Measurements from ENCODE around the gene AZIN2. TPM values are rescaled to one million over a fixed set of nuclear protein-coding genes. Genes with fewer than 3 reads are reported as not detected.

Gene AZIN2
- total and polyA plus RNA-seq, 2 of the 13 experiments (the other 11 are each of a cell fraction or from before 2014, with no cell fraction given) = 1.7 to 3.5 TPM

DNA sequence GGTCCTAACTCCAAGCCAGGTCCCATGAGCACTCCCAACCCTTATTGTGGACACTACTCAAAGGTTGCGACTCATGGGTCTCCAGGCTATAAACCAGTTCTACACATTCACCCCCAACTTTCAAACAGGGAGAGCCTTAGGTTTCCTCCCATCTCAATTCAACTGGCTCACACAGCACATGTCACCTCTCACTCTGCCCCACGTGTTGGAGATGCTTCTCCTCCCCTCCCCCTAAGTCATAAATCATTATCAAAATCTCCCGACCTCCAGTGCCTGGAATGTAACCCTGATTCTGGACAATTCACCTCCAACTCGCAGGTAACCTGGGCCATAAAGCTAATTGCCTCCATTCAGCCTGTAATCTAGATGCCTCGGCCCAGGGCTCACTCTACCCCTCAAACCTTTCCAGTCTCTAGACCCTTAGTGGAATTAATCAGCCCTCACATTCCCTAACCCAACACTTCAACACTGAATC is 44.9 kb upstream of the AZIN2 start (continued):
- TF ChIP-seq, protein P1, sequence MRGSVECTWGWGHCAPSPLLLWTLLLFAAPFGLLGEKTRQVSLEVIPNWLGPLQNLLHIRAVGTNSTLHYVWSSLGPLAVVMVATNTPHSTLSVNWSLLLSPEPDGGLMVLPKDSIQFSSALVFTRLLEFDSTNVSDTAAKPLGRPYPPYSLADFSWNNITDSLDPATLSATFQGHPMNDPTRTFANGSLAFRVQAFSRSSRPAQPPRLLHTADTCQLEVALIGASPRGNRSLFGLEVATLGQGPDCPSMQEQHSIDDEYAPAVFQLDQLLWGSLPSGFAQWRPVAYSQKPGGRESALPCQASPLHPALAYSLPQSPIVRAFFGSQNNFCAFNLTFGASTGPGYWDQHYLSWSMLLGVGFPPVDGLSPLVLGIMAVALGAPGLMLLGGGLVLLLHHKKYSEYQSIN (CRISPR knock-in tag; IDR thresholded peaks at IDR 0.05; ENCODE audit: borderline replicate concordance) = no peak
- TF ChIP-seq ELF3 (CRISPR knock-in tag; IDR thresholded peaks at IDR 0.05) (no peak), MBNL3 (CRISPR knock-in tag; conservative IDR thresholded peaks at IDR 0.05) (no peak), TOE1 (CRISPR knock-in tag; IDR thresholded peaks at IDR 0.05) (no peak), E2F5 (CRISPR knock-in tag; conservative IDR thresholded peaks at IDR 0.05) (no peak), POLR2A (IDR thresholded peaks at IDR 0.05; ENCODE audit: insufficient read depth in 1 of 2, low read depth in 2 of 2, low read length in 2 of 2) (peak in 1 of 2 experiments; percentile 20; a peak in 1 of 4 replicates), SAP130 (CRISPR knock-in tag; IDR thresholded peaks at IDR 0.05; ENCODE audit: low read depth) (peak; percentile 44), ZNF280D (CRISPR knock-in tag; IDR thresholded peaks at IDR 0.05) (no peak), ZBTB3 (CRISPR knock-in tag; IDR thresholded peaks at IDR 0.05; ENCODE audit: borderline replicate concordance, low read depth) (no peak), KDM2A (CRISPR knock-in tag; IDR thresholded peaks at IDR 0.05; ENCODE audit: borderline replicate concordance, low read depth) (no peak), GATAD2A (CRISPR knock-in tag; IDR thresholded peaks at IDR 0.05) (no peak), RXRB (CRISPR knock-in tag; IDR thresholded peaks at IDR 0.05; ENCODE audit: borderline replicate concordance) (no peak), HMG20B (CRISPR knock-in tag; conservative IDR thresholded peaks at IDR 0.05) (no peak)
- TF ChIP-seq, protein P2, sequence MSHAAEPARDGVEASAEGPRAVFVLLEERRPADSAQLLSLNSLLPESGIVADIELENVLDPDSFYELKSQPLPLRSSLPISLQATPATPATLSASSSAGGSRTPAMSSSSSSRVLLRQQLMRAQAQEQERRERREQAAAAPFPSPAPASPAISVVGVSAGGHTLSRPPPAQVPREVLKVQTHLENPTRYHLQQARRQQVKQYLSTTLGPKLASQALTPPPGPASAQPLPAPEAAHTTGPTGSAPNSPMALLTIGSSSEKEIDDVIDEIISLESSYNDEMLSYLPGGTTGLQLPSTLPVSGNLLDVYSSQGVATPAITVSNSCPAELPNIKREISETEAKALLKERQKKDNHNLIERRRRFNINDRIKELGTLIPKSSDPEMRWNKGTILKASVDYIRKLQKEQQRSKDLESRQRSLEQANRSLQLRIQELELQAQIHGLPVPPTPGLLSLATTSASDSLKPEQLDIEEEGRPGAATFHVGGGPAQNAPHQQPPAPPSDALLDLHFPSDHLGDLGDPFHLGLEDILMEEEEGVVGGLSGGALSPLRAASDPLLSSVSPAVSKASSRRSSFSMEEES (CRISPR knock-in tag; IDR thresholded peaks at IDR 0.05) = no peak
- TF ChIP-seq, protein P3, sequence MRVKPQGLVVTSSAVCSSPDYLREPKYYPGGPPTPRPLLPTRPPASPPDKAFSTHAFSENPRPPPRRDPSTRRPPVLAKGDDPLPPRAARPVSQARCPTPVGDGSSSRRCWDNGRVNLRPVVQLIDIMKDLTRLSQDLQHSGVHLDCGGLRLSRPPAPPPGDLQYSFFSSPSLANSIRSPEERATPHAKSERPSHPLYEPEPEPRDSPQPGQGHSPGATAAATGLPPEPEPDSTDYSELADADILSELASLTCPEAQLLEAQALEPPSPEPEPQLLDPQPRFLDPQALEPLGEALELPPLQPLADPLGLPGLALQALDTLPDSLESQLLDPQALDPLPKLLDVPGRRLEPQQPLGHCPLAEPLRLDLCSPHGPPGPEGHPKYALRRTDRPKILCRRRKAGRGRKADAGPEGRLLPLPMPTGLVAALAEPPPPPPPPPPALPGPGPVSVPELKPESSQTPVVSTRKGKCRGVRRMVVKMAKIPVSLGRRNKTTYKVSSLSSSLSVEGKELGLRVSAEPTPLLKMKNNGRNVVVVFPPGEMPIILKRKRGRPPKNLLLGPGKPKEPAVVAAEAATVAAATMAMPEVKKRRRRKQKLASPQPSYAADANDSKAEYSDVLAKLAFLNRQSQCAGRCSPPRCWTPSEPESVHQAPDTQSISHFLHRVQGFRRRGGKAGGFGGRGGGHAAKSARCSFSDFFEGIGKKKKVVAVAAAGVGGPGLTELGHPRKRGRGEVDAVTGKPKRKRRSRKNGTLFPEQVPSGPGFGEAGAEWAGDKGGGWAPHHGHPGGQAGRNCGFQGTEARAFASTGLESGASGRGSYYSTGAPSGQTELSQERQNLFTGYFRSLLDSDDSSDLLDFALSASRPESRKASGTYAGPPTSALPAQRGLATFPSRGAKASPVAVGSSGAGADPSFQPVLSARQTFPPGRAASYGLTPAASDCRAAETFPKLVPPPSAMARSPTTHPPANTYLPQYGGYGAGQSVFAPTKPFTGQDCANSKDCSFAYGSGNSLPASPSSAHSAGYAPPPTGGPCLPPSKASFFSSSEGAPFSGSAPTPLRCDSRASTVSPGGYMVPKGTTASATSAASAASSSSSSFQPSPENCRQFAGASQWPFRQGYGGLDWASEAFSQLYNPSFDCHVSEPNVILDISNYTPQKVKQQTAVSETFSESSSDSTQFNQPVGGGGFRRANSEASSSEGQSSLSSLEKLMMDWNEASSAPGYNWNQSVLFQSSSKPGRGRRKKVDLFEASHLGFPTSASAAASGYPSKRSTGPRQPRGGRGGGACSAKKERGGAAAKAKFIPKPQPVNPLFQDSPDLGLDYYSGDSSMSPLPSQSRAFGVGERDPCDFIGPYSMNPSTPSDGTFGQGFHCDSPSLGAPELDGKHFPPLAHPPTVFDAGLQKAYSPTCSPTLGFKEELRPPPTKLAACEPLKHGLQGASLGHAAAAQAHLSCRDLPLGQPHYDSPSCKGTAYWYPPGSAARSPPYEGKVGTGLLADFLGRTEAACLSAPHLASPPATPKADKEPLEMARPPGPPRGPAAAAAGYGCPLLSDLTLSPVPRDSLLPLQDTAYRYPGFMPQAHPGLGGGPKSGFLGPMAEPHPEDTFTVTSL (CRISPR knock-in tag; IDR thresholded peaks at IDR 0.05; ENCODE audit: borderline replicate concordance) = no peak
- TF ChIP-seq, protein P4, sequence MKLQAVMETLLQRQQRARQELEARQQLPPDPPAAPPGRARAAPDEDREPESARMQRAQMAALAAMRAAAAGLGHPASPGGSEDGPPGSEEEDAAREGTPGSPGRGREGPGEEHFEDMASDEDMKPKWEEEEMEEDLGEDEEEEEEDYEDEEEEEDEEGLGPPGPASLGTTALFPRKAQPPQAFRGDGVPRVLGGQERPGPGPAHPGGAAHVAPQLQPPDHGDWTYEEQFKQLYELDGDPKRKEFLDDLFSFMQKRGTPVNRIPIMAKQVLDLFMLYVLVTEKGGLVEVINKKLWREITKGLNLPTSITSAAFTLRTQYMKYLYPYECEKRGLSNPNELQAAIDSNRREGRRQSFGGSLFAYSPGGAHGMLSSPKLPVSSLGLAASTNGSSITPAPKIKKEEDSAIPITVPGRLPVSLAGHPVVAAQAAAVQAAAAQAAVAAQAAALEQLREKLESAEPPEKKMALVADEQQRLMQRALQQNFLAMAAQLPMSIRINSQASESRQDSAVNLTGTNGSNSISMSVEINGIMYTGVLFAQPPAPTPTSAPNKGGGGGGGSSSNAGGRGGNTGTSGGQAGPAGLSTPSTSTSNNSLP (IDR thresholded peaks at IDR 0.05; ENCODE audit: low read depth, low read length) = peak; percentile 16; the same call in 1 of the 2 replicates

Data from HepG2 (cell line).